ENCODE data around the gene FBXL15.

GRCh38 chr10:102416283-102416682, 4.4 kb upstream of the FBXL15 start:
- TF ChIP-seq TEAD4 (IDR thresholded peaks at IDR 0.05) = no peak
- no peak for TF ChIP-seq EP300 (IDR thresholded peaks at IDR 0.05; ENCODE audit: borderline replicate concordance)
- TF ChIP-seq, protein P1, sequence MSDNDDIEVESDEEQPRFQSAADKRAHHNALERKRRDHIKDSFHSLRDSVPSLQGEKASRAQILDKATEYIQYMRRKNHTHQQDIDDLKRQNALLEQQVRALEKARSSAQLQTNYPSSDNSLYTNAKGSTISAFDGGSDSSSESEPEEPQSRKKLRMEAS (IDR thresholded peaks at IDR 0.05) = no peak

Measured in Ishikawa (cell line).